Globus pallidus (tissue), 1 donor: ENCODE data around the gene ZNF644.

ENCODE experiments used
- DNase-seq: peaks from one replicate; pipeline ENCODE4 v3.0.0-alpha.2; 2015; ENCODE audit warnings: low spot score

Gene ZNF644

GRCh38 chr1:91020967-91021685 is 709 bp downstream of the ZNF644 start:
- DNase-seq = peak; percentile 66

- DNase-seq = no peak
Measured at GRCh38 chr1:91020486-91020885, 1.3 kb downstream of the ZNF644 start.

GRCh38 chr1:91018006-91018405 is 3.8 kb downstream of the ZNF644 start:
- DNase-seq = peak; percentile 68

GRCh38 chr1:91015794-91016550 is 5.9 kb downstream of the ZNF644 start:
- DNase-seq = no peak

GRCh38 chr1:91015358-91015780 is 6.5 kb downstream of the ZNF644 start:
- no peak for DNase-seq

GRCh38 chr1:91014475-91014874 is 7.4 kb downstream of the ZNF644 start:
- peak; percentile 89 for DNase-seq

- no peak for DNase-seq
Measured at GRCh38 chr1:91013302-91013701, 8.5 kb downstream of the ZNF644 start.

GRCh38 chr1:91012196-91012595 is 9.6 kb downstream of the ZNF644 start:
- no peak for DNase-seq

GRCh38 chr1:91011726-91012125 is 10.1 kb downstream of the ZNF644 start:
- DNase-seq = no peak

GRCh38 chr1:91007827-91008226 is 14.0 kb downstream of the ZNF644 start:
- no peak for DNase-seq

- DNase-seq = no peak
Measured at GRCh38 chr1:91007092-91007491, 14.7 kb downstream of the ZNF644 start.

GRCh38 chr1:91006113-91006908 is 15.5 kb downstream of the ZNF644 start:
- DNase-seq = no peak

GRCh38 chr1:91005285-91005684 is 16.6 kb downstream of the ZNF644 start:
- no peak for DNase-seq

- no peak for DNase-seq
Measured at GRCh38 chr1:91004145-91004544, 17.7 kb downstream of the ZNF644 start.

GRCh38 chr1:90996742-90997413 is 25.0 kb downstream of the ZNF644 start:
- no peak for DNase-seq

GRCh38 chr1:90995311-90995894 is 26.4 kb downstream of the ZNF644 start:
- DNase-seq = no peak

GRCh38 chr1:90994461-90994860 is 27.4 kb downstream of the ZNF644 start:
- no peak for DNase-seq

GRCh38 chr1:90993245-90993644 is 28.6 kb downstream of the ZNF644 start:
- no peak for DNase-seq

- DNase-seq = no peak
Measured at GRCh38 chr1:90990779-90991178, 31.1 kb downstream of the ZNF644 start.

GRCh38 chr1:90989990-90990389 is 31.8 kb downstream of the ZNF644 start:
- DNase-seq = no peak

GRCh38 chr1:90989302-90989701 is 32.5 kb downstream of the ZNF644 start:
- no peak for DNase-seq

GRCh38 chr1:90987841-90988240 is 34.0 kb downstream of the ZNF644 start:
- DNase-seq = no peak
